ENCODE measurements around the gene LRRC8B.

- TF ChIP-seq, protein P1, sequence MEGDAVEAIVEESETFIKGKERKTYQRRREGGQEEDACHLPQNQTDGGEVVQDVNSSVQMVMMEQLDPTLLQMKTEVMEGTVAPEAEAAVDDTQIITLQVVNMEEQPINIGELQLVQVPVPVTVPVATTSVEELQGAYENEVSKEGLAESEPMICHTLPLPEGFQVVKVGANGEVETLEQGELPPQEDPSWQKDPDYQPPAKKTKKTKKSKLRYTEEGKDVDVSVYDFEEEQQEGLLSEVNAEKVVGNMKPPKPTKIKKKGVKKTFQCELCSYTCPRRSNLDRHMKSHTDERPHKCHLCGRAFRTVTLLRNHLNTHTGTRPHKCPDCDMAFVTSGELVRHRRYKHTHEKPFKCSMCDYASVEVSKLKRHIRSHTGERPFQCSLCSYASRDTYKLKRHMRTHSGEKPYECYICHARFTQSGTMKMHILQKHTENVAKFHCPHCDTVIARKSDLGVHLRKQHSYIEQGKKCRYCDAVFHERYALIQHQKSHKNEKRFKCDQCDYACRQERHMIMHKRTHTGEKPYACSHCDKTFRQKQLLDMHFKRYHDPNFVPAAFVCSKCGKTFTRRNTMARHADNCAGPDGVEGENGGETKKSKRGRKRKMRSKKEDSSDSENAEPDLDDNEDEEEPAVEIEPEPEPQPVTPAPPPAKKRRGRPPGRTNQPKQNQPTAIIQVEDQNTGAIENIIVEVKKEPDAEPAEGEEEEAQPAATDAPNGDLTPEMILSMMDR (IDR thresholded peaks at IDR 0.05), result no peak
- TF ChIP-seq ZFP36 (IDR thresholded peaks at IDR 0.05; ENCODE audit: borderline replicate concordance, partially characterized antibody) (no peak), REST (IDR thresholded peaks at IDR 0.05) (no peak), ESRRA (IDR thresholded peaks at IDR 0.05; ENCODE audit: borderline replicate concordance, low read length) (no peak), BCL3 (IDR thresholded peaks at IDR 0.05) (no peak), MAFK (IDR thresholded peaks at IDR 0.05; ENCODE audit: partially characterized antibody) (no peak), MYC (IDR thresholded peaks at IDR 0.05; ENCODE audit: borderline replicate concordance, low read length) (no peak)
Observed at GRCh38 chr1:89627596-89627962, 103.0 kb downstream of the LRRC8B start.

Data from A549 (cell line).